Liver (tissue), 9 donors: ENCODE measurements around the gene STK40. TPM values are rescaled to one million over a fixed set of nuclear protein-coding genes. Genes with fewer than 3 reads are reported as not detected.
A peak's percentile ranks its signal among the peaks of the same experiment; 100 is the strongest.

Experiments used
- DNase-seq: peaks from one replicate; pipeline ENCODE4 v3.0.0-alpha.2; 2017; ENCODE audit warnings: low spot score
- H3K27ac ChIP-seq, 2 donors: one replicate each; pipeline ENCODE4 v1.7.0; 2013; ENCODE audit warnings: inconsistent platforms in 2 of 2, low read length in 2 of 2, control low read depth in 1 of 2, low read depth in 1 of 2, mild to moderate bottlenecking in 1 of 2
- H3K27me3 ChIP-seq, 4 donors: one replicate each; pipeline versions ENCODE4 v1.6.1 to v1.7.0; 2013; ENCODE audit warnings: low read length in 3 of 4, inconsistent platforms in 1 of 4, mild to moderate bottlenecking in 1 of 4, moderate library complexity in 1 of 4; ENCODE audit not compliant: control insufficient read depth in 4 of 4, insufficient read depth in 4 of 4
- H3K36me3 ChIP-seq, 4 donors: one replicate each; pipeline versions ENCODE4 v1.6.1 to v1.7.0; 2013; ENCODE audit warnings: low read length in 3 of 4, mild to moderate bottlenecking in 3 of 4, low read depth in 1 of 4, moderate library complexity in 1 of 4; ENCODE audit not compliant: control insufficient read depth in 4 of 4, insufficient read depth in 3 of 4
- H3K4me1 ChIP-seq, 4 donors: one replicate each; pipeline versions ENCODE4 v1.6.1 to v1.7.0; 2013; ENCODE audit warnings: low read length in 3 of 4, mild to moderate bottlenecking in 3 of 4, moderate library complexity in 1 of 4; ENCODE audit not compliant: control insufficient read depth in 4 of 4, insufficient read depth in 4 of 4
- H3K4me3 ChIP-seq, 3 donors: one replicate each; pipeline versions ENCODE4 v1.6.1 to v1.7.0; 2013; ENCODE audit warnings: low read length in 3 of 3, control low read depth in 1 of 3, low read depth in 1 of 3, mild to moderate bottlenecking in 1 of 3
- H3K9ac ChIP-seq, 2 donors: one replicate each; pipeline ENCODE4 v1.7.0; 2013; ENCODE audit warnings: low read length in 2 of 2, mild to moderate bottlenecking in 2 of 2, moderate library complexity in 2 of 2, control low read depth in 1 of 2, low read depth in 1 of 2
- H3K9me3 ChIP-seq, 4 donors: one replicate each; pipeline versions ENCODE4 v1.6.1 to v1.7.0; 2013; ENCODE audit warnings: low read length in 3 of 4; ENCODE audit not compliant: control insufficient read depth in 4 of 4
- FOXA2 ChIP-seq: IDR thresholded peaks from 2 replicates; pipeline ENCODE4 v1.6.1; 2016; ENCODE audit warnings: antibody characterized with exemption
- GABPA ChIP-seq, 2 donors: IDR thresholded peaks in 1 of 2; conservative IDR thresholded peaks in 1 of 2; 2 replicates each; pipeline ENCODE4 v1.6.1; 2016; ENCODE audit warnings: antibody characterized with exemption in 2 of 2, mild to moderate bottlenecking in 1 of 2, moderate library complexity in 1 of 2
- HNF4A ChIP-seq, 2 donors: conservative IDR thresholded peaks; 2 replicates each; pipeline ENCODE4 v1.6.1; 2016; ENCODE audit warnings: antibody characterized with exemption in 2 of 2, mild to moderate bottlenecking in 2 of 2
- HNF4G ChIP-seq: IDR thresholded peaks from 2 replicates; pipeline ENCODE4 v1.6.1; 2016; ENCODE audit warnings: antibody characterized with exemption
- JUND ChIP-seq, 2 donors: IDR thresholded peaks; 2 replicates each; pipeline ENCODE4 v1.6.1; 2016; ENCODE audit warnings: antibody characterized with exemption in 2 of 2
- MAX ChIP-seq: IDR thresholded peaks from 2 replicates; pipeline ENCODE4 v1.6.1; 2016; ENCODE audit warnings: antibody characterized with exemption
- NR2F2 ChIP-seq: IDR thresholded peaks from 2 replicates; pipeline ENCODE4 v1.6.1; 2016; ENCODE audit warnings: antibody characterized with exemption
- RAD21 ChIP-seq, 2 donors: IDR thresholded peaks; 2 replicates each; pipeline ENCODE4 v1.6.1; 2016; ENCODE audit warnings: antibody characterized with exemption in 2 of 2, mild to moderate bottlenecking in 2 of 2
- RXRA ChIP-seq, 2 donors: IDR thresholded peaks; 2 replicates each; pipeline ENCODE4 v1.6.1; 2017 to 2018; ENCODE audit warnings: antibody characterized with exemption in 2 of 2, mild to moderate bottlenecking in 1 of 2
- TAF1 ChIP-seq: conservative IDR thresholded peaks from 2 replicates; pipeline ENCODE4 v1.6.1; 2016; ENCODE audit warnings: antibody characterized with exemption, mild to moderate bottlenecking
- YY1 ChIP-seq: IDR thresholded peaks from 2 replicates; pipeline ENCODE4 v1.6.1; 2016; ENCODE audit warnings: antibody characterized with exemption, mild to moderate bottlenecking
- WGBS: extraction: QIAGEN DNeasy Blood & Tissue Kit; methylation state at CpG from one replicate; pipeline ENCODE4 v1.1.7; 2013; 5-methylcytosine and 5-hydroxymethylcytosine counted together
- polyA plus RNA-seq, 2 donors: library from polyadenylated mRNA; stranded (reverse) in 1 of 2; unstranded in 1 of 2; fragments of 200-250 nt in 1 of 2; fragments of >200 nt in 1 of 2; fragmentation: Nextera tagmentation in 1 of 2; extraction: Ambion mirVana in 1 of 2; gene quantifications; one replicate each; pipeline versions ENCODE4 v1.2.1 to v1.2.3, GENCODE V29; 2013 to 2015
- total RNA-seq, 2 donors: library from RNA; depleted of rRNA; stranded (reverse); fragments of >200 nt; gene quantifications; one replicate each; pipeline ENCODE4 v1.2.3, GENCODE V29; 2014
- TF ChIP-seq, protein P1 (sequence below): IDR thresholded peaks from 2 replicates; pipeline ENCODE4 v1.6.1; 2016; ENCODE audit warnings: antibody characterized with exemption
- TF ChIP-seq, protein P2 (sequence below): IDR thresholded peaks from 2 replicates; pipeline ENCODE4 v1.6.1; 2016; ENCODE audit warnings: antibody characterized with exemption, mild to moderate bottlenecking
- TF ChIP-seq, protein P3 (sequence below): fragments of 150-350 bp; IDR thresholded peaks from 2 replicates; pipeline ENCODE4 v1.5.1; 2017; ENCODE audit warnings: improper control_type of control experiment, low read depth, low read length; ENCODE audit not compliant: missing input control
- TF ChIP-seq, protein P4 (sequence below): IDR thresholded peaks from 2 replicates; pipeline ENCODE4 v1.6.1; 2016; ENCODE audit warnings: antibody characterized with exemption
- donor health status: healthy.
- donor health status: healthy.
- donor health status: healthy.
- donor health status: healthy.
- donor health status: healthy.

Gene STK40
- total and polyA plus RNA-seq, 4 donors: 13.0 to 26.8 (median 21.9) TPM

DNA sequence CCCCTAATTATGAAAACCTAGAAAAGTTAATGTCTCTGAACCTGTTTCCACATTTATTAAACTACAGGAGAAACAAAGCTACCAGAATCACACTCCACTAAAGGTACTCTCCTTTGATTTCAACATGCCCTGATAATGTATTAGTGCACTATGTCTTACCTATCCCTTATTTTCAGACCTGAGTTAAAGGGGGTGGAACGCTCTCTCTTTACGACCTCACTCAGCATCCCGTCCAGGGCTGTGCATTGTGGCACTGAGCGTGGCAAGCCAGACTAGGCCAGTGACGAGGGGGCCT lies 11.3 kb upstream of the STK40 start:
- H3K9me3 ChIP-seq: no peaks in the 10 kb centered on the region
- WGBS: 6% methylated on average over 5 of the region's 5 CpGs
- H3K4me1 ChIP-seq: peaks cover 0 to 14% (median 8%) of the 10 kb centered on the region in 4 donors
- TF ChIP-seq GABPA (IDR thresholded peaks at IDR 0.05 in 1 of 2, conservative IDR thresholded peaks at IDR 0.05 in 1 of 2): no peak
- no peak for TF ChIP-seq YY1
- no peak for TF ChIP-seq TAF1
- TF ChIP-seq, protein P1, sequence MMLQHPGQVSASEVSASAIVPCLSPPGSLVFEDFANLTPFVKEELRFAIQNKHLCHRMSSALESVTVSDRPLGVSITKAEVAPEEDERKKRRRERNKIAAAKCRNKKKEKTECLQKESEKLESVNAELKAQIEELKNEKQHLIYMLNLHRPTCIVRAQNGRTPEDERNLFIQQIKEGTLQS: no peak
- TF ChIP-seq, protein P2, sequence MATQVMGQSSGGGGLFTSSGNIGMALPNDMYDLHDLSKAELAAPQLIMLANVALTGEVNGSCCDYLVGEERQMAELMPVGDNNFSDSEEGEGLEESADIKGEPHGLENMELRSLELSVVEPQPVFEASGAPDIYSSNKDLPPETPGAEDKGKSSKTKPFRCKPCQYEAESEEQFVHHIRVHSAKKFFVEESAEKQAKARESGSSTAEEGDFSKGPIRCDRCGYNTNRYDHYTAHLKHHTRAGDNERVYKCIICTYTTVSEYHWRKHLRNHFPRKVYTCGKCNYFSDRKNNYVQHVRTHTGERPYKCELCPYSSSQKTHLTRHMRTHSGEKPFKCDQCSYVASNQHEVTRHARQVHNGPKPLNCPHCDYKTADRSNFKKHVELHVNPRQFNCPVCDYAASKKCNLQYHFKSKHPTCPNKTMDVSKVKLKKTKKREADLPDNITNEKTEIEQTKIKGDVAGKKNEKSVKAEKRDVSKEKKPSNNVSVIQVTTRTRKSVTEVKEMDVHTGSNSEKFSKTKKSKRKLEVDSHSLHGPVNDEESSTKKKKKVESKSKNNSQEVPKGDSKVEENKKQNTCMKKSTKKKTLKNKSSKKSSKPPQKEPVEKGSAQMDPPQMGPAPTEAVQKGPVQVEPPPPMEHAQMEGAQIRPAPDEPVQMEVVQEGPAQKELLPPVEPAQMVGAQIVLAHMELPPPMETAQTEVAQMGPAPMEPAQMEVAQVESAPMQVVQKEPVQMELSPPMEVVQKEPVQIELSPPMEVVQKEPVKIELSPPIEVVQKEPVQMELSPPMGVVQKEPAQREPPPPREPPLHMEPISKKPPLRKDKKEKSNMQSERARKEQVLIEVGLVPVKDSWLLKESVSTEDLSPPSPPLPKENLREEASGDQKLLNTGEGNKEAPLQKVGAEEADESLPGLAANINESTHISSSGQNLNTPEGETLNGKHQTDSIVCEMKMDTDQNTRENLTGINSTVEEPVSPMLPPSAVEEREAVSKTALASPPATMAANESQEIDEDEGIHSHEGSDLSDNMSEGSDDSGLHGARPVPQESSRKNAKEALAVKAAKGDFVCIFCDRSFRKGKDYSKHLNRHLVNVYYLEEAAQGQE: no peak
- TF ChIP-seq, protein P3, sequence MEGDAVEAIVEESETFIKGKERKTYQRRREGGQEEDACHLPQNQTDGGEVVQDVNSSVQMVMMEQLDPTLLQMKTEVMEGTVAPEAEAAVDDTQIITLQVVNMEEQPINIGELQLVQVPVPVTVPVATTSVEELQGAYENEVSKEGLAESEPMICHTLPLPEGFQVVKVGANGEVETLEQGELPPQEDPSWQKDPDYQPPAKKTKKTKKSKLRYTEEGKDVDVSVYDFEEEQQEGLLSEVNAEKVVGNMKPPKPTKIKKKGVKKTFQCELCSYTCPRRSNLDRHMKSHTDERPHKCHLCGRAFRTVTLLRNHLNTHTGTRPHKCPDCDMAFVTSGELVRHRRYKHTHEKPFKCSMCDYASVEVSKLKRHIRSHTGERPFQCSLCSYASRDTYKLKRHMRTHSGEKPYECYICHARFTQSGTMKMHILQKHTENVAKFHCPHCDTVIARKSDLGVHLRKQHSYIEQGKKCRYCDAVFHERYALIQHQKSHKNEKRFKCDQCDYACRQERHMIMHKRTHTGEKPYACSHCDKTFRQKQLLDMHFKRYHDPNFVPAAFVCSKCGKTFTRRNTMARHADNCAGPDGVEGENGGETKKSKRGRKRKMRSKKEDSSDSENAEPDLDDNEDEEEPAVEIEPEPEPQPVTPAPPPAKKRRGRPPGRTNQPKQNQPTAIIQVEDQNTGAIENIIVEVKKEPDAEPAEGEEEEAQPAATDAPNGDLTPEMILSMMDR: no peak
- TF ChIP-seq MAX: no peak
- TF ChIP-seq JUND (IDR thresholded peaks at IDR 0.05): no peak
- no peak for TF ChIP-seq FOXA2
- no peak for TF ChIP-seq HNF4G
- TF ChIP-seq, protein P4, sequence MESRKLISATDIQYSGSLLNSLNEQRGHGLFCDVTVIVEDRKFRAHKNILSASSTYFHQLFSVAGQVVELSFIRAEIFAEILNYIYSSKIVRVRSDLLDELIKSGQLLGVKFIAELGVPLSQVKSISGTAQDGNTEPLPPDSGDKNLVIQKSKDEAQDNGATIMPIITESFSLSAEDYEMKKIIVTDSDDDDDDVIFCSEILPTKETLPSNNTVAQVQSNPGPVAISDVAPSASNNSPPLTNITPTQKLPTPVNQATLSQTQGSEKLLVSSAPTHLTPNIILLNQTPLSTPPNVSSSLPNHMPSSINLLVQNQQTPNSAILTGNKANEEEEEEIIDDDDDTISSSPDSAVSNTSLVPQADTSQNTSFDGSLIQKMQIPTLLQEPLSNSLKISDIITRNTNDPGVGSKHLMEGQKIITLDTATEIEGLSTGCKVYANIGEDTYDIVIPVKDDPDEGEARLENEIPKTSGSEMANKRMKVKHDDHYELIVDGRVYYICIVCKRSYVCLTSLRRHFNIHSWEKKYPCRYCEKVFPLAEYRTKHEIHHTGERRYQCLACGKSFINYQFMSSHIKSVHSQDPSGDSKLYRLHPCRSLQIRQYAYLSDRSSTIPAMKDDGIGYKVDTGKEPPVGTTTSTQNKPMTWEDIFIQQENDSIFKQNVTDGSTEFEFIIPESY: no peak
- H3K36me3 ChIP-seq: peaks cover 0 to 11% (median 10%) of the 10 kb centered on the region in 4 donors
- DNase-seq: no peak
- H3K4me3 ChIP-seq: peak overlapping the region; percentile 79 to 90 (median 89)
- H3K27me3 ChIP-seq: no peaks in the 10 kb centered on the region
- H3K9ac ChIP-seq: peak overlapping the region; percentile 92 to 93
- peak overlapping the region; percentile 87 to 91 for H3K27ac ChIP-seq

DNA sequence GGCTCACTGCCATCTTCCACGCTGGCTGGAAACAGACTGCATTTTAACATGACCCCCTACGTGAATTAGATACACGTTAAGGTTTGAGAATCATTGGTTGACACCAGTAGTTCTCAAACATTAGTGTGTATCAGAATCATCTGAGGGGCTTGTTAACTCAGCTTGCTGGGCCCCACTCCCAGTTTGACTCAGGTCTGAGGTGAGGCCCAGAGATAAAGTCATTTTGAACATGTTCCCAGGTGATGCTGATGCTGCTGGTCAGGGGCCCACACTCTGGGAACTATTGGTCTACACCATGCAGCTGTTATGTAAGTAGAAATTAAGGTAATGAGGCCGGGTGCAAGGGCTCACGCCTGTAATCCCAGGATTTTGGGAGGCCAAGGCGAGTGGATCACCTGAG lies 10.6 kb upstream of the STK40 start:
- Histone ChIP-seq H3K9me3 (no peaks in the 10 kb centered on the region), H3K27ac (no peak overlapping the region), H3K4me3 (no peak overlapping the region), H3K9ac (no peak overlapping the region), H3K4me1 (peaks cover 0 to 14% (median 8%) of the 10 kb centered on the region in 4 donors), H3K36me3 (peaks cover 0 to 15% (median 14%) of the 10 kb centered on the region in 4 donors), H3K27me3 (no peaks in the 10 kb centered on the region)
- DNase-seq: no peak
- 84% methylated on average over 6 of the region's 6 CpGs for WGBS
- no peak for TF ChIP-seq RXRA (IDR thresholded peaks at IDR 0.05)
- TF ChIP-seq, protein P1: no peak
- TF ChIP-seq TAF1: no peak
- no peak for TF ChIP-seq RAD21 (IDR thresholded peaks at IDR 0.05)
- no peak for TF ChIP-seq NR2F2
- no peak for TF ChIP-seq HNF4G
- TF ChIP-seq, protein P2: no peak
- no peak for TF ChIP-seq HNF4A (conservative IDR thresholded peaks at IDR 0.05)
- no peak for TF ChIP-seq MAX
- no peak for TF ChIP-seq GABPA (IDR thresholded peaks at IDR 0.05 in 1 of 2, conservative IDR thresholded peaks at IDR 0.05 in 1 of 2)
- TF ChIP-seq, protein P4: no peak
